H9 (cell line): ENCODE data around the gene GSTT2B. TPM values are rescaled to one million over a fixed set of nuclear protein-coding genes. Genes with fewer than 3 reads are reported as not detected.

Experiments used
- DNase-seq: peaks from one replicate; pipeline ENCODE4 v3.0.0-alpha.2; 2017
- H2AFZ ChIP-seq: one replicate; pipeline ENCODE4 v1.6.1; 2013; ENCODE audit warnings: mild to moderate bottlenecking, low read length, control low read depth, moderate library complexity
- H2AK5ac ChIP-seq: 2 replicates; pipeline ENCODE4 v1.6.1; 2013; ENCODE audit warnings: low read length, control low read depth, mixed read lengths; ENCODE audit not compliant: insufficient read length
- H2BK120ac ChIP-seq: one replicate; pipeline ENCODE4 v1.6.1; 2013; ENCODE audit warnings: low read depth, mild to moderate bottlenecking, low read length, control low read depth, inconsistent platforms; ENCODE audit not compliant: poor library complexity, severe bottlenecking
- H2BK12ac ChIP-seq: 2 replicates; pipeline ENCODE4 v1.6.1; 2013; ENCODE audit warnings: low read length, control low read depth, mixed read lengths, low read depth; ENCODE audit not compliant: insufficient read length
- H2BK15ac ChIP-seq: 2 replicates; pipeline ENCODE4 v1.6.1; 2013; ENCODE audit warnings: low read depth, low read length, control low read depth
- H2BK20ac ChIP-seq: one replicate; pipeline ENCODE4 v1.6.1; 2013; ENCODE audit warnings: low read depth, mild to moderate bottlenecking, low read length, control low read depth, inconsistent platforms; ENCODE audit not compliant: poor library complexity, severe bottlenecking
- H2BK5ac ChIP-seq: 2 replicates; pipeline ENCODE4 v1.6.1; 2013; ENCODE audit warnings: low read length, control low read depth, mixed read lengths; ENCODE audit not compliant: insufficient read length
- H3K14ac ChIP-seq: 2 replicates; pipeline ENCODE4 v1.6.1; 2013; ENCODE audit warnings: low read length, control low read depth; ENCODE audit not compliant: insufficient read depth
- H3K18ac ChIP-seq: 2 replicates; pipeline ENCODE4 v1.6.1; 2013; ENCODE audit warnings: low read depth, mild to moderate bottlenecking, mixed read lengths, low read length, control low read depth; ENCODE audit not compliant: insufficient read length
- H3K23ac ChIP-seq: 2 replicates; pipeline ENCODE4 v1.6.1; 2013; ENCODE audit warnings: low read length, control low read depth, mixed read lengths, low read depth; ENCODE audit not compliant: insufficient read length
- H3K23me2 ChIP-seq: 2 replicates; pipeline ENCODE4 v1.6.1; 2013; ENCODE audit warnings: low read depth, mild to moderate bottlenecking, mixed read lengths, low read length, control low read depth; ENCODE audit not compliant: insufficient read length, poor library complexity, severe bottlenecking
- H3K27ac ChIP-seq: 2 replicates; pipeline ENCODE4 v1.5.1; 2013; ENCODE audit warnings: low read length, control low read depth, mixed read lengths, low read depth; ENCODE audit not compliant: insufficient read length
- H3K27me3 ChIP-seq: 2 replicates; pipeline ENCODE4 v1.6.1; 2013; ENCODE audit warnings: low read length, control low read depth, inconsistent platforms; ENCODE audit not compliant: insufficient read depth
- H3K4ac ChIP-seq: 2 replicates; pipeline ENCODE4 v1.6.1; 2013; ENCODE audit warnings: low read depth, mild to moderate bottlenecking, control low read depth, inconsistent platforms, low read length, moderate library complexity
- H3K4me1 ChIP-seq: 2 replicates; pipeline ENCODE4 v1.6.1; 2013; ENCODE audit warnings: low read length, control low read depth, inconsistent platforms; ENCODE audit not compliant: insufficient read depth
- H3K4me2 ChIP-seq: 2 replicates; pipeline ENCODE4 v1.6.1; 2013; ENCODE audit warnings: low read length, control low read depth, mixed read lengths; ENCODE audit not compliant: insufficient read length, insufficient read depth
- H3K56ac ChIP-seq: 2 replicates; pipeline ENCODE4 v1.6.1; 2013; ENCODE audit warnings: low read depth, mild to moderate bottlenecking, mixed read lengths, low read length, control low read depth; ENCODE audit not compliant: insufficient read length
- H3K79me1 ChIP-seq: 2 replicates; pipeline ENCODE4 v1.6.1; 2013; ENCODE audit warnings: low read depth, mild to moderate bottlenecking, moderate library complexity, low read length, control low read depth, inconsistent platforms; ENCODE audit not compliant: insufficient read depth, poor library complexity, severe bottlenecking
- H3K79me2 ChIP-seq: 2 replicates; pipeline ENCODE4 v1.6.1; 2013; ENCODE audit warnings: low read length, control low read depth, inconsistent platforms; ENCODE audit not compliant: insufficient read depth
- H3K9ac ChIP-seq: 2 replicates; pipeline ENCODE4 v1.6.1; 2013; ENCODE audit warnings: low read length, control low read depth, mixed read lengths; ENCODE audit not compliant: insufficient read length; ENCODE audit errors: extremely low read depth
- H3K9me3 ChIP-seq: one replicate; pipeline ENCODE4 v1.6.1; 2013; ENCODE audit warnings: low read depth, low read length, inconsistent platforms; ENCODE audit not compliant: control insufficient read depth
- H3T11ph ChIP-seq: one replicate; pipeline ENCODE4 v1.6.1; 2013; ENCODE audit warnings: mild to moderate bottlenecking, low read length, control low read depth, inconsistent platforms
- H4K20me1 ChIP-seq: one replicate; pipeline ENCODE4 v1.6.1; 2013; ENCODE audit not compliant: control insufficient read depth, insufficient read length, insufficient read depth
- H4K5ac ChIP-seq: 2 replicates; pipeline ENCODE4 v1.6.1; 2013; ENCODE audit warnings: low read depth, mild to moderate bottlenecking, mixed read lengths, low read length, control low read depth; ENCODE audit not compliant: insufficient read length
- H4K8ac ChIP-seq: replicated peaks from 2 replicates; pipeline ENCODE4 v1.6.1; 2013; ENCODE audit warnings: low read length, control low read depth, mixed read lengths, low read depth; ENCODE audit not compliant: insufficient read length
- H4K91ac ChIP-seq: 2 replicates; pipeline ENCODE4 v1.6.1; 2013; ENCODE audit warnings: low read depth, mild to moderate bottlenecking, moderate library complexity, mixed read lengths, low read length, control low read depth; ENCODE audit not compliant: insufficient read length
- H3K27ac Mint-ChIP-seq, 3 experiments: 2 replicates in 2 of 3; 3 replicates in 1 of 3; pipeline ENCODE4 v1.8.0; 2020 to 2021; ENCODE audit warnings: mixed read lengths in 3 of 3, mild to moderate bottlenecking in 1 of 3, moderate library complexity in 1 of 3
- H3K27me3 Mint-ChIP-seq: 2 replicates; pipeline ENCODE4 v1.8.0; 2021; ENCODE audit warnings: low read depth, mild to moderate bottlenecking, moderate library complexity, mixed read lengths
- H3K36me3 Mint-ChIP-seq, 3 experiments: 2 replicates in 2 of 3; 3 replicates in 1 of 3; pipeline ENCODE4 v1.8.0; 2020 to 2021; ENCODE audit warnings: low read depth in 3 of 3, mixed read lengths in 3 of 3; ENCODE audit not compliant: insufficient read depth in 1 of 3
- H3K4me1 Mint-ChIP-seq, 2 experiments: 2 replicates each; pipeline ENCODE4 v1.8.0; 2020; ENCODE audit warnings: mixed read lengths in 2 of 2
- H3K4me3 Mint-ChIP-seq, 2 experiments: 2 replicates in 1 of 2; 3 replicates in 1 of 2; pipeline ENCODE4 v1.8.0; 2020 to 2021; ENCODE audit warnings: mild to moderate bottlenecking in 2 of 2, mixed read lengths in 2 of 2, moderate library complexity in 1 of 2
- H3K9me3 Mint-ChIP-seq, 2 experiments: 2 replicates in 1 of 2; 3 replicates in 1 of 2; pipeline ENCODE4 v1.8.0; 2020; ENCODE audit warnings: mild to moderate bottlenecking in 2 of 2, mixed read lengths in 2 of 2, moderate library complexity in 1 of 2
- CTCF ChIP-seq: fragments of 200-600 bp; sonication (generic); conservative IDR thresholded peaks from 3 replicates; pipeline ENCODE4 v1.8.0; 2021; ENCODE audit warnings: antibody characterized with exemption, mild to moderate bottlenecking
- WGBS: extraction: QIAGEN DNeasy Blood & Tissue Kit; methylation state at CpG from one replicate; pipeline ENCODE4 v1.1.7; 2013; ENCODE audit warnings: missing lambda C conversion rate, low lambda C conversion rate, mixed read lengths; ENCODE audit not compliant: insufficient read length; ENCODE audit errors: extremely low coverage; 5-methylcytosine and 5-hydroxymethylcytosine counted together
- total RNA-seq: library from RNA; stranded (reverse); gene quantifications from 2 replicates; pipeline ENCODE4 v1.2.1, GENCODE V29; 2021

GSTT2B gene
- total RNA-seq, 1 experiment from 2014 or later, result 4.5 TPM

GRCh38 chr22:23912293-23912903, 48.6 kb downstream of the GSTT2B start:
- no peak overlapping the region for H4K5ac ChIP-seq
- no peak overlapping the region for H3K23ac ChIP-seq
- WGBS, result no CpG with 5 or more reads among the region's 9 CpGs
- no peak overlapping the region for H3K56ac ChIP-seq
- H3K9me3 ChIP-seq, result no peaks in the 10 kb centered on the region
- TF ChIP-seq CTCF, result no peak
- no peak overlapping the region for H3K9ac ChIP-seq
- no peak overlapping the region; a peak in 1 of 5 replicates for H3K4me3 Mint-ChIP-seq
- peaks cover 2 to 16% (median 15%) of the 10 kb centered on the region in 3 experiments; a peak in 6 of 7 replicates for H3K36me3 Mint-ChIP-seq
- H3K4ac ChIP-seq, result no peak overlapping the region
- H3K4me1 ChIP-seq, result 0 out of 2 replicates have a peak, but pooled peaks cover 3% of the 10 kb centered on the region
- no peak overlapping the region for H3K27ac ChIP-seq
- DNase-seq, result no peak
- no peak overlapping the region for H3K14ac ChIP-seq
- no peak overlapping the region for H3T11ph ChIP-seq
- H2BK20ac ChIP-seq, result no peak overlapping the region
- peaks cover 7% of the 10 kb centered on the region for H3K23me2 ChIP-seq
- H3K27me3 Mint-ChIP-seq, result no peaks in the 10 kb centered on the region
- H3K27ac Mint-ChIP-seq, result no peak overlapping the region
- no peak overlapping the region for H3K18ac ChIP-seq
- no peaks in the 10 kb centered on the region for H4K20me1 ChIP-seq
- H3K4me2 ChIP-seq, result no peak overlapping the region
- H3K27me3 ChIP-seq, result no peaks in the 10 kb centered on the region
- no peak overlapping the region for H2AFZ ChIP-seq
- H3K9me3 Mint-ChIP-seq, result peaks cover 5 to 16% of the 10 kb centered on the region in 2 experiments; a peak in 4 of 5 replicates
- H2BK120ac ChIP-seq, result no peak overlapping the region
- H2BK5ac ChIP-seq, result no peak overlapping the region
- H4K91ac ChIP-seq, result no peak overlapping the region
- H4K8ac ChIP-seq, result no peak overlapping the region
- no peak overlapping the region for H2BK12ac ChIP-seq
- H3K4me1 Mint-ChIP-seq, result peaks cover 39 to 44% of the 10 kb centered on the region in 2 experiments
- H3K79me1 ChIP-seq, result no peaks in the 10 kb centered on the region
- no peak overlapping the region for H2BK15ac ChIP-seq
- no peak overlapping the region for H2AK5ac ChIP-seq
- H3K79me2 ChIP-seq, result no peaks in the 10 kb centered on the region
